Skin of body (tissue), 2 donors: ENCODE measurements around the gene ANKH. TPM values are rescaled to one million over a fixed set of nuclear protein-coding genes. Genes with fewer than 3 reads are reported as not detected.
"Not testable (repeated sequence)": the region's sequence is repeated elsewhere in the genome, so short reads cannot be mapped to it uniquely, and the experiment has no call there.

Experiments used
- DNase-seq: peaks from one replicate; lab custom pipeline; 2025; lab: John Stamatoyannopoulos, UW
- total RNA-seq: library from RNA; depleted of rRNA; stranded (reverse); fragments of >200 nt; gene quantifications from one replicate; pipeline ENCODE4 v1.2.3, GENCODE V29; 2014

Gene ANKH
- total RNA-seq = 23.2 TPM

GRCh38 chr5:14871214-14872069 lies at the start of gene ANKH:
Gene ANKH, minus strand, starts transcription at chr5:14871778. Its CDS starts 331 bp downstream, at chr5:14871447.
- DNase-seq = peak; percentile 55

DNA sequence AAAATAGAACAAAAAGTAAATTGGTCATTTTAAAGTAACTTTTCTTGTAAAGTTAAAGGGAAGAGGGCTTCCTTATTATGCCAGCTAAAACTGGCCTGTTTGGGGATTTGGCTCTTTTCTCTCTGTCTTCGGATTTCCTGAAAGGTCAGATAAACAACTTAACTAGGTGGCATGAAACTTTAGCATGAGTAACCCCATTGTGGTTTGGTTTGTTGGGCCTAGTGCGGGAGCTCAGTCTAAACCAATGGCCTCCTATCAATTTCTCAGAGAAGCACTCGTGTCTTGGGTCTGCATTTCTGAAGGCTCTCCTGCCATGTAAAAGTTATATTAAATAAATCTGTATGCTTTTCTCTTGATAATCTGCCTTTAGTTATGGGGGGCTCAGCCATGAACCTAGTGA lies 48.5 kb upstream of the ANKH start:
- DNase-seq = no peak

DNA sequence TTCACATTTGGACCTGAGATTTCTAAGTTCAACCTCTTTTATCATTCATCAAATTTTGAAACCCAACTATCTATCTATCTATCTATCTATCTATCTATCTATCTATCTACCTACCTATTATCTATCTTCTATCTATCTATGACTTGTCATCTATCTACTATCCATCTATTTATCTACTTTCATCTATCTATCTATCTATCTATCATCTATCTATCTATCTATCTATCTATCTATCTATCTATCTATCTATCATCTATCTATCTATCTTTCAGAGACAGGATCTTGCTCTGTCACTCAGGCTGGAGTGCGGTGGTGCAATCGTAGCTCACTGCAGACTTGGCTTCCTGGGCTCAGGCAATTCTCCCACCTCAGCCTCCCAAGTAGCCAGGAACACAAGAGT lies 47.5 kb upstream of the ANKH start:
- DNase-seq = not testable (repeated sequence)

DNA sequence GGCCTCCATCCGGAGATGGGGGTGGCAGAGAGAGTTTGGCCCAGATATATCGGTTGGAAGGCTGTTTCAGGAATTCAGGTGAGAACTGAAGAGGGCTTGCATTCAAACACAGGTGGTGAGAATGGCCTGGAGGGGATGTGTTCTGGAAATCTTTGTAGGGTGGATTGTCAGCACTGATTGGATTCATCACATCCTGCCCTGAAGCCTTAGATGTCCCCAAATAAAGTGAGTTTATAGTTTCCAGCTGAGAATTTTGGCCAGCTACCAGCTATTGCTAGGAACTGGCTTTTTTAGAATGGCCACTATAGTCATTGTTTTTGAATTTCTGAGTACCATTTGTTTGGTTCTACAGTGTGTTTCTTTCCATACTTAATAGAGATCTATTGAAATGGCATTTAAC lies 46.1 kb upstream of the ANKH start:
- peak; percentile 38 for DNase-seq

- DNase-seq = no peak
Measured at GRCh38 chr5:14915291-14915952, 43.8 kb upstream of the ANKH start.

- no peak for DNase-seq
Measured at GRCh38 chr5:14914623-14915260, 43.2 kb upstream of the ANKH start.

DNA sequence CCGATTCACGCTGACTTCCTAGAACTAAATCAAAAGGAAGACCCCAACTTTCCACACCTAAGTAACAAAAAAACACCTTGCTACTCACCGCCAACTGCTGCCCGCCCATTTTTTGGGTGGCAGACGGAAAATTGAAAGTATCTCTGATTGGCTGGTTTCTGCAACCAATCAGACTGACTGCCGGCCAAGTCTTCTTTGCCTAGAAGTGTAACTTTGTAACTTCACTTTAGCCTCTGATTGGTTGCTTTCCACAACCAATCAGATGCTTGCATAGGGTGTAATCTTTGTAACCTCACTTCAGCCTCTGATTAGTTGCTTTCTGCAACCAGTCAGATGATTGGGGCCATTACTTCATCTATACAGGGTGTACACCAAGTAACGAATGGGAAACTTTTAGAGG lies 42.6 kb upstream of the ANKH start:
- no peak for DNase-seq

- no peak for DNase-seq
Measured at GRCh38 chr5:14913096-14913495, 41.5 kb upstream of the ANKH start.

- DNase-seq = no peak
Measured at GRCh38 chr5:14912206-14912605, 40.6 kb upstream of the ANKH start.

DNA sequence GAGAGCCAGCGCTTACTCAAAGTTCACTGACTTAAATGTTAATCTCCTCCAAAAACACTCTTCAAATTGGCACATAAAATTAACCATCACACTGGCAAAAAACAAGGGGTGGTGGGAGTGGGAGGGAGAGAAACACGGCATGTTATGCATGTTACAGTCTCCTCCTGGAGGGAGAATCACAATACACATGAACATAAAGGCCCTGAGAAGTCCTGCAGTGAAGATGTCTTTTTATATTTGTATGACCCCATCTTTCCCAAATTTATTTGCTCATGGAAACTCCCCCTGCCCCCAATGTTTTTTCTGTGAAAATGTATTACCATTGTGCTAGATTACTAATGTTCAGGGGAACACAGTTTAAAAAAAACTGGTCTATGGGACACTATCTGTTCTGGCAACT lies 37.8 kb upstream of the ANKH start:
- no peak for DNase-seq

GRCh38 chr5:14908172-14908571 lies 36.6 kb upstream of the ANKH start:
- DNase-seq = peak; percentile 70

GRCh38 chr5:14906628-14907027 lies 35.0 kb upstream of the ANKH start:
- no peak for DNase-seq

GRCh38 chr5:14902826-14903560 lies 31.4 kb upstream of the ANKH start:
- no peak for DNase-seq

DNA sequence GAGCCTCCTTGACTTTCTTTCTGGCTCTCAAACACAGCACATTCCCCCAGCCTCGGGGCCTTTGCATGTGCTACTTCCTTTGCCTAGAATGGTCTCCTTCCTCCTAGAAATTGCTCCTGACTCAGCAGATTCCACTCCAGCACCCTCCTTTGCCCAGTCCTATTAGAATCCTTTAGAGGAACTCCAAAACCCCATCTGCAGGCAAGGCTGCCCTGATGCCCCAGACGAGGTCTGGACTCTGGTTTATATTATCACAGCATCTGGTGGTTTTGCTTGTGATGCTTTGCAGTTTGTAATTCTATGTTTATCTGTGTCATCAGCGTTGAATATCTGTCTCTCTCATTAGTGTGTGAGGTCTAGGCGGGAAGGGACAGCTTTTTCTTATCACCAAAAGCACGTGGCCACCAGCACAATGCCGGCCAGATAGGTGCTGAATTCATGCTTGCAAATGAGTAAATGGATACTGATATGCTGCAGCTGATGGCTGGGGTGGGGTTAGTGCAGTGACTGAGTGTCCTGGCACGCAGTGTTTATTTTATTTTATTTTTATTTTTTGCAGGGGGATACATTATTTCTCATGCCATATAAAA lies 30.0 kb upstream of the ANKH start:
- peak; percentile 12 for DNase-seq

DNA sequence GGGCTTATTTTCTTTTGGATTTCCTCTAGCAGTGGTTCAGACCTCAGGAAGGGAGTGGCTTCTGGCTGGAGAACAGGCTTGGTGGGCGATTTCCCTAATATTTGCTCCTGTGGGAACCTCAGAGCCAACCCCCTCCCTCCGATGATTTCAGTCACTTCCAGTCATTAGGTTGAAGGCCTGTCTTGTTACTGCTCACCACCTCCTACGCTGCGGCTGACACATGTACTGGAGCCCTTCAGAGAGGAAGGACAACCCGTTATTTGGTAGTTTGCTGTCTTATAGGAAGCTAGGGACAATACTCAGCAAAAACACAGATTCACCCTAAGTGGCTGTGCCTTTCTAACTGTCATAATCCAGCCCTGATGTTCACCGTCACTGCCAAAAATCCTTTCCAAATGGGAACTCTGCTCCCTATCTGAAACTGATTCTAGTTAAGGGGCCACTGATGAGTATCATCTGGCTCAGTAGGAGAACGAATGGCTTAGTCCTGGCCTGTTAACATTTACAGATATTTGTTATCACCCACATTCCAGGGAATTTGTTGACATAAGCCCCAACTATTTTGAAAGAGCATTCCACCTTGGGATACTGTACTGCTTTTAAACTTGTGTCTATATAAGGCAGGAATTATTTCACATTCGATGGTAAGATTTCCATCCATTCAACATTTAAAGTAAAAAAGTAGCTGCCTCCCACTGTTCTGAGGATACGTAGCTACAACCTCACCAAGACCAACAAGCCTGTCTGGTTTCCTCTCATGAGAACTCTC lies 29.3 kb upstream of the ANKH start:
- DNase-seq = peak; percentile 69

DNA sequence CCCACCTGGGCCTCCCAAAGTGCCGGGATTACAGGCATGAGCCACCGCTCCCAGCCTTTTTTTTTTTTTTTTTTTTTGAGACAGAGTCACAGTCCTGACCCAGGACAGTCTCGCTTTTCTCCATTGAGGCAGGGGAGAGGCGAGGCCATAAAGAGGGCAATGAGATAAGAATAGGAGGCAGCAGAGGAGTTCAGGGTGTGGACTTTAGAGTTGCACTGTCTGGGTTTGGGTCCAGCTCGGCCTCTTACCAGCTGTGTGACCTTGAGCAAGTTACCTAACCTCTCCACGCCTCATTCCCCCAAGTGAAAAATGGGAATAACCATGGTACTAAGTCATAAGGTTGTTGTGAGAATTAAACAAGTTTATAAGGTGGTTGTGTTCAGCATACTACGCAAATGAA lies 24.6 kb upstream of the ANKH start:
- no peak for DNase-seq

GRCh38 chr5:14895301-14895700 lies 23.7 kb upstream of the ANKH start:
- no peak for DNase-seq

GRCh38 chr5:14894748-14895147 lies 23.2 kb upstream of the ANKH start:
- no peak for DNase-seq

GRCh38 chr5:14893381-14893780 lies 21.8 kb upstream of the ANKH start:
- DNase-seq = no peak

DNA sequence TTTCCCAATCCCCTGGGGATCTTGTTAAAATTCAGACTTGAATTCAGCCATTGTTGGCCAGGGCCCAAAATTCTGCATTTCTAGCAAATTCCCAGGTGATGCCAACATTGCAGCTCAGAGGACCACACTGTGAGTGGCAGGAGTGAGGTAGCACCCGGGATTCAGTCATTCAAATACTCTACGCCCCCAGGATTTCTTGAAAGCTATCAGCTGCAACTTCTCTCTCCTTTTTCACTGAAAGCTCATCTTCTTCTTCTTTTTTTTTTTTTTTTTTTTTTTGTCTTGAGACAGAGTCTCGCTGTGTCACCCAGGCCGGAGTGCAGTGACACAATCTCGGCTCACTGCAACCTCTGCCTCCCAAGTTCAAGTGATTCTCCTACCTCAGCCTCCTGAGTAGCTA lies 19.3 kb upstream of the ANKH start:
- DNase-seq = no peak
